HepG2 (cell line): ENCODE measurements around the gene ADCY9. TPM values are rescaled to one million over a fixed set of nuclear protein-coding genes. Genes with fewer than 3 reads are reported as not detected.

ENCODE experiments used
- ATAC-seq: fragments of 200-7000 bp; cut with Tn5 transposase; 3 replicates; pipeline ENCODE4 v1.9.1; 2020; ENCODE audit warnings: mild to moderate bottlenecking, moderate library complexity
- BruUV-seq: library from RNA; stranded (reverse); fragments of 400-500 nt; replicated peaks from 2 replicates; lab custom pipeline; 2021; lab: Mats Ljungman, UMichigan
- CTCF ChIA-PET: fragments of 300-600 bp; formaldehyde crosslinking; extraction: SDS; loops from one replicate; lab custom pipeline; 2021; ENCODE audit warnings: low total read pairs, inconsistent platforms, low intra/inter-chr PET ratio; lab: Yijun Ruan, JAX
- POLR2A ChIA-PET: fragments of 350-600 bp; sonication (Branson Sonifier 250); formaldehyde crosslinking; loops from one replicate; lab custom pipeline; 2020; ENCODE audit warnings: antibody characterized with exemption, inconsistent platforms; lab: Yijun Ruan, JAX
- DNase-seq: peaks from one replicate; pipeline ENCODE4 v3.0.0-alpha.2; 2015; ENCODE audit warnings: low spot score
- FAIRE-seq: peaks from 3 replicates; lab custom pipeline; 2011; peaks lifted over from hg19 to GRCh38; lab: Jason Lieb, UNC
- H2AFZ ChIP-seq: one replicate; pipeline ENCODE4 v1.6.1; 2011; ENCODE audit warnings: low read length, inconsistent platforms
- H3K27ac ChIP-seq: fragments of 300-600 bp; 3 replicates; pipeline ENCODE4 v1.8.0; 2011; ENCODE audit warnings: mixed run types, mild to moderate bottlenecking, mixed read lengths, low read length, inconsistent platforms; ENCODE audit not compliant: insufficient read depth; ENCODE audit errors: extremely low read length
- H3K27me3 ChIP-seq, 2 experiments: fragments of 200-600 bp in 1 of 2; 2 replicates in 1 of 2; 3 replicates in 1 of 2; pipeline versions ENCODE4 v1.6.0 to v1.8.0; 2011; ENCODE audit warnings: low read length in 2 of 2, mild to moderate bottlenecking in 2 of 2, moderate library complexity in 2 of 2, inconsistent platforms in 1 of 2; ENCODE audit not compliant: insufficient read depth in 2 of 2, control insufficient read depth in 1 of 2
- H3K36me3 ChIP-seq, 2 experiments: fragments of 200-600 bp in 1 of 2; replicated peaks in 1 of 2; 2 replicates in 1 of 2; 3 replicates in 1 of 2; pipeline versions ENCODE4 v1.5.1 to v1.8.0; 2011; ENCODE audit warnings: low read length in 2 of 2, inconsistent platforms in 1 of 2; ENCODE audit not compliant: insufficient read depth in 2 of 2, control insufficient read depth in 1 of 2
- H3K4me1 ChIP-seq: 2 replicates; pipeline ENCODE4 v1.5.1; 2012; ENCODE audit warnings: low read length, inconsistent platforms; ENCODE audit not compliant: insufficient read depth
- H3K4me2 ChIP-seq: 2 replicates; pipeline ENCODE4 v1.6.0; 2011; ENCODE audit warnings: low read depth, low read length, inconsistent platforms
- H3K4me3 ChIP-seq, 3 experiments: fragments of 200-600 bp in 1 of 3; sonication (generic), shearing (Covaris generic) in 1 of 3; replicated peaks in 1 of 3; 2 replicates each; pipeline ENCODE4 v1.5.1; 2011 to 2016; ENCODE audit warnings: low read length in 3 of 3, inconsistent platforms in 2 of 3, low read depth in 2 of 3, mild to moderate bottlenecking in 2 of 3, control low read depth in 1 of 3, mixed read lengths in 1 of 3; ENCODE audit not compliant: insufficient read depth in 1 of 3
- H3K79me2 ChIP-seq: one replicate; pipeline ENCODE4 v1.6.1; 2011; ENCODE audit warnings: low read length, inconsistent platforms; ENCODE audit not compliant: insufficient read depth
- H3K9ac ChIP-seq: 2 replicates; pipeline ENCODE4 v1.6.0; 2011; ENCODE audit warnings: mild to moderate bottlenecking, low read depth, low read length, inconsistent platforms; ENCODE audit not compliant: insufficient read depth
- H3K9me3 ChIP-seq: 2 replicates; pipeline ENCODE4 v1.5.1; 2012; ENCODE audit warnings: mild to moderate bottlenecking, low read length
- H4K20me1 ChIP-seq: 2 replicates; pipeline ENCODE4 v1.6.0; 2011; ENCODE audit warnings: inconsistent platforms, mild to moderate bottlenecking, low read length, moderate library complexity; ENCODE audit not compliant: insufficient read depth
- BRCA1 ChIP-seq: sonication (generic); formaldehyde crosslinking; IDR thresholded peaks from 2 replicates; pipeline ENCODE4 v1.4.0; 2020; ENCODE audit warnings: missing genetic modification reagents
- DRAP1 ChIP-seq: IDR thresholded peaks from 2 replicates; pipeline ENCODE4 v1.6.1; 2016; ENCODE audit warnings: missing genetic modification reagents, missing compliant biosample characterization
- HINFP ChIP-seq: sonication (generic); formaldehyde crosslinking; IDR thresholded peaks from 2 replicates; pipeline ENCODE4 v1.4.0; 2020; ENCODE audit warnings: low read depth, mild to moderate bottlenecking, missing genetic modification reagents
- KAT8 ChIP-seq: IDR thresholded peaks from 2 replicates; pipeline ENCODE4 v1.6.1; 2016; ENCODE audit warnings: missing genetic modification reagents, missing compliant biosample characterization
- KIAA2018 ChIP-seq: sonication (generic); formaldehyde crosslinking; IDR thresholded peaks from 2 replicates; pipeline ENCODE4 v1.5.0; 2020; ENCODE audit warnings: mild to moderate bottlenecking, missing genetic modification reagents, borderline replicate concordance
- NFIC ChIP-seq: IDR thresholded peaks from 2 replicates; pipeline ENCODE4 v1.6.1; 2012; ENCODE audit warnings: mild to moderate bottlenecking, low read length, inconsistent platforms
- TBP ChIP-seq: sonication (generic); formaldehyde crosslinking; IDR thresholded peaks from 2 replicates; pipeline ENCODE4 v1.5.0; 2020; ENCODE audit warnings: missing genetic modification reagents
- ZNF30 ChIP-seq: sonication (generic); formaldehyde crosslinking; IDR thresholded peaks from 2 replicates; pipeline ENCODE4 v1.5.0; 2020; ENCODE audit warnings: mild to moderate bottlenecking, missing genetic modification reagents
- ZNF841 ChIP-seq: sonication (generic); formaldehyde crosslinking; IDR thresholded peaks from 2 replicates; pipeline ENCODE4 v1.8.1; 2023; ENCODE audit warnings: missing genetic modification reagents, borderline replicate concordance
- ZNF883 ChIP-seq: sonication (generic); formaldehyde crosslinking; IDR thresholded peaks from 2 replicates; pipeline ENCODE4 v1.5.1; 2020; ENCODE audit warnings: mild to moderate bottlenecking, missing genetic modification reagents; ENCODE audit errors: not compliant biosample characterization
- WGBS: methylation state at CpG from one replicate; pipeline ENCODE4 v1.1.6; 2017; ENCODE audit warnings: low lambda C conversion rate; 5-methylcytosine and 5-hydroxymethylcytosine counted together
- in situ Hi-C: cut with HindIII; loops from 2 replicates; pipeline ENCODE4 v1.10.0; 2017; ENCODE audit warnings: low pct_unique_long_range_greater_than_20kb; ENCODE audit not compliant: extremely low pct_ligation_motif_present
- intact Hi-C: fragments of 100-400 bp; cut with micrococcal nuclease; formaldehyde crosslinking; loops from one replicate; pipeline ENCODE4 v1.10.0; 2022; ENCODE audit not compliant: unreplicated experiment
- polyA plus RNA-seq, 8 experiments: library from polyadenylated mRNA; depleted of rRNA in 3 of 8; stranded (reverse) in 7 of 8; unstranded in 1 of 8; fragments of >200 nt; fragmentation: Illumina TruSeq in 4 of 8; extraction: Trizol in 4 of 8; gene quantifications; 2 replicates each; pipeline versions ENCODE4 v1.2.1 to v1.2.3, GENCODE V29; 2011 to 2016; ENCODE audit warnings: low read depth in 4 of 8, missing spikeins in 1 of 8, mixed read lengths in 1 of 8; ENCODE audit not compliant: insufficient read depth in 1 of 8
- total RNA-seq, 5 experiments: library from RNA; depleted of rRNA; stranded (reverse); fragments of >200 nt; fragmentation: Illumina TruSeq; extraction: Trizol; gene quantifications; 2 replicates each; pipeline ENCODE4 v1.2.3, GENCODE V29; 2016; ENCODE audit warnings: low read depth in 1 of 5

ADCY9 gene
- total and polyA plus RNA-seq, 2 of the 13 experiments (the other 11 are each of a cell fraction or from before 2014, with no cell fraction given) = 11.2 to 13.9 TPM

GRCh38 chr16:4123616-4124300, 7.5 kb upstream of the ADCY9 start:
- intact Hi-C loops = no loop called here
- FAIRE-seq (no peak), ATAC-seq (no peak), DNase-seq (no peak)
- in situ Hi-C loops = no loop called here
- no peak overlapping the region for H3K4me2 ChIP-seq
- H3K4me3 ChIP-seq = no peak overlapping the region
- POLR2A ChIA-PET = no interaction called here
- H2AFZ ChIP-seq = no peak overlapping the region
- WGBS = 34% methylated on average over 16 of the region's 16 CpGs
- H3K27me3 ChIP-seq = peaks cover 2 to 21% of the 10 kb centered on the region in 2 experiments; a peak in 3 of 5 replicates
- no TSS peak for BruUV-seq
- H3K27ac ChIP-seq = no peak overlapping the region
- H3K79me2 ChIP-seq = no peaks in the 10 kb centered on the region
- no peaks in the 10 kb centered on the region for H3K9me3 ChIP-seq
- H3K9ac ChIP-seq = no peak overlapping the region
- H4K20me1 ChIP-seq = no peaks in the 10 kb centered on the region
- CTCF ChIA-PET = no interaction called here
- H3K36me3 ChIP-seq = no peaks in the 10 kb centered on the region
- H3K4me1 ChIP-seq = peaks cover 5% of the 10 kb centered on the region; the same call in 1 of the 2 replicates
- TF ChIP-seq BRCA1 (CRISPR knock-in tag) = no peak
- TF ChIP-seq HINFP (CRISPR knock-in tag) = no peak
- TF ChIP-seq ZNF841 (CRISPR knock-in tag) = no peak
- TF ChIP-seq TBP = no peak
- TF ChIP-seq NFIC = no peak
- TF ChIP-seq ZNF883 (CRISPR knock-in tag) = no peak
- TF ChIP-seq KIAA2018 (CRISPR knock-in tag) = no peak
- TF ChIP-seq DRAP1 = no peak
- no peak for TF ChIP-seq KAT8
- TF ChIP-seq ZNF30 (CRISPR knock-in tag) = no peak
